Loucy (cell line): Measurements from ENCODE around the gene ANO9.

ENCODE experiments used
- CTCF ChIP-seq: fragments of 200-600 bp; sonication (generic); conservative IDR thresholded peaks from 2 replicates; pipeline ENCODE4 v1.5.1; 2014; ENCODE audit warnings: mild to moderate bottlenecking, antibody characterized with exemption, low read length
- EZH2phosphoT487 ChIP-seq: fragments of 200-600 bp; IDR thresholded peaks from 2 replicates; pipeline ENCODE4 v1.6.1; 2018; ENCODE audit warnings: antibody characterized with exemption, mild to moderate bottlenecking, moderate library complexity, borderline replicate concordance

GRCh38 chr11:429391-429790 lies 12.4 kb downstream of the ANO9 start:
- TF ChIP-seq EZH2phosphoT487 (no peak), CTCF (no peak)
